Retinal pigment epithelial cell (primary cell): ENCODE data around the gene GOLIM4.

Experiments used
- DNase-seq: peaks from one replicate; pipeline ENCODE4 v3.0.0-alpha.2; 2010; ENCODE audit warnings: low read depth
- H3K4me3 ChIP-seq: 2 replicates; pipeline ENCODE4 v1.5.1; 2011; ENCODE audit warnings: mild to moderate bottlenecking, low read length, control low read depth, moderate library complexity
- CTCF ChIP-seq: conservative IDR thresholded peaks from 2 replicates; pipeline ENCODE4 v1.5.1; 2011; ENCODE audit warnings: low read depth, low read length, control low read depth, inconsistent platforms

Gene GOLIM4

GRCh38 chr3:167978486-167978885, 117.2 kb downstream of the GOLIM4 start:
- DNase-seq: no peak
- no peak for TF ChIP-seq CTCF
- no peak overlapping the region for H3K4me3 ChIP-seq

- TF ChIP-seq CTCF: no peak
- H3K4me3 ChIP-seq: no peak overlapping the region
- DNase-seq: no peak
Measured at GRCh38 chr3:167978071-167978470, 117.7 kb downstream of the GOLIM4 start.

GRCh38 chr3:167976516-167977361, 119.0 kb downstream of the GOLIM4 start:
- no peak for TF ChIP-seq CTCF
- no peak overlapping the region for H3K4me3 ChIP-seq
- DNase-seq: peak; percentile 6

- DNase-seq: no peak
- no peak overlapping the region for H3K4me3 ChIP-seq
- TF ChIP-seq CTCF: no peak
Measured at GRCh38 chr3:167973901-167974300, 121.8 kb downstream of the GOLIM4 start.

- no peak for TF ChIP-seq CTCF
- no peak for DNase-seq
Measured at GRCh38 chr3:167973046-167973445, 122.7 kb downstream of the GOLIM4 start.

GRCh38 chr3:167972502-167972901, 123.2 kb downstream of the GOLIM4 start:
- no peak overlapping the region for H3K4me3 ChIP-seq
- DNase-seq: no peak
- no peak for TF ChIP-seq CTCF

More at GRCh38 chr3:167973046-167973445, 122.7 kb downstream of the GOLIM4 start:
- no peak overlapping the region for H3K4me3 ChIP-seq

GRCh38 chr3:167969548-167969947, 126.2 kb downstream of the GOLIM4 start:
- H3K4me3 ChIP-seq: no peak overlapping the region
- no peak for DNase-seq
- no peak for TF ChIP-seq CTCF
